Fibroblast of lung (primary cell): ENCODE data around the gene TMEM52. TPM values are rescaled to one million over a fixed set of nuclear protein-coding genes. Genes with fewer than 3 reads are reported as not detected.

ENCODE experiments used
- DNase-seq, 2 donors: peaks; one replicate each; pipeline versions ENCODE4 v3.0.0 to v3.0.0-alpha.2; 2010; ENCODE audit warnings: low read depth in 2 of 2
- H2AFZ ChIP-seq: 2 replicates; pipeline ENCODE4 v1.5.1; 2012; ENCODE audit warnings: low read length, control low read depth, inconsistent platforms
- H3K27ac ChIP-seq: 2 replicates; pipeline ENCODE4 v1.5.1; 2011; ENCODE audit warnings: low read length, control low read depth; ENCODE audit not compliant: insufficient read depth
- H3K27me3 ChIP-seq: 2 replicates; pipeline ENCODE4 v1.5.1; 2011; ENCODE audit warnings: mild to moderate bottlenecking, low read length; ENCODE audit not compliant: control insufficient read depth, insufficient read depth
- H3K36me3 ChIP-seq: 2 replicates; pipeline ENCODE4 v1.5.1; 2011; ENCODE audit warnings: low read length; ENCODE audit not compliant: control insufficient read depth, insufficient read depth
- H3K4me1 ChIP-seq: 2 replicates; pipeline ENCODE4 v1.5.1; 2011; ENCODE audit warnings: low read length; ENCODE audit not compliant: control insufficient read depth, insufficient read depth; ENCODE audit errors: extremely low read depth
- H3K4me2 ChIP-seq: 2 replicates; pipeline ENCODE4 v1.5.1; 2011; ENCODE audit warnings: low read length, control low read depth; ENCODE audit not compliant: insufficient read depth; ENCODE audit errors: extremely low read depth
- H3K4me3 ChIP-seq, 4 experiments: fragments of 200-600 bp in 1 of 4; sonication (generic) in 1 of 4; replicated peaks in 1 of 4; 2 replicates each; pipeline ENCODE4 v1.5.1; 2011 to 2016; ENCODE audit warnings: low read length in 4 of 4, low read depth in 3 of 4, mild to moderate bottlenecking in 3 of 4, control low read depth in 2 of 4, inconsistent platforms in 1 of 4, mixed read lengths in 1 of 4; ENCODE audit not compliant: insufficient read depth in 1 of 4; ENCODE audit errors: control extremely low read depth in 1 of 4
- H3K79me2 ChIP-seq: 2 replicates; pipeline ENCODE4 v1.5.1; 2012; ENCODE audit warnings: mild to moderate bottlenecking, low read length, inconsistent platforms; ENCODE audit not compliant: control insufficient read depth, insufficient read depth
- H3K9ac ChIP-seq: 2 replicates; pipeline ENCODE4 v1.5.1; 2011; ENCODE audit warnings: mild to moderate bottlenecking, low read length, control low read depth; ENCODE audit not compliant: insufficient read depth
- H3K9me3 ChIP-seq: 2 replicates; pipeline ENCODE4 v1.5.1; 2012; ENCODE audit warnings: low read depth, low read length; ENCODE audit not compliant: control insufficient read depth, insufficient read depth
- H4K20me1 ChIP-seq: 2 replicates; pipeline ENCODE4 v1.5.1; 2011; ENCODE audit warnings: low read length; ENCODE audit not compliant: control insufficient read depth, insufficient read depth; ENCODE audit errors: extremely low read depth
- EZH2 ChIP-seq: IDR thresholded peaks from 2 replicates; pipeline ENCODE4 v1.5.1; 2012; ENCODE audit warnings: low read length, control low read depth, mild to moderate bottlenecking; ENCODE audit errors: missing control alignments
- polyA plus RNA-seq, 2 donors: library from polyadenylated mRNA; depleted of rRNA in 1 of 2; stranded (reverse) in 1 of 2; unstranded in 1 of 2; fragments of >200 nt; gene quantifications; 2 replicates each; pipeline ENCODE4 v1.2.1, GENCODE V29; 2011 to 2012; ENCODE audit warnings: missing spikeins in 1 of 2
- total RNA-seq: library from RNA; depleted of rRNA; stranded (reverse); fragments of >200 nt; gene quantifications from 2 replicates; pipeline ENCODE4 v1.2.1, GENCODE V29; 2014
- TF ChIP-seq, protein P1 (sequence below), 2 donors: IDR thresholded peaks in 1 of 2; conservative IDR thresholded peaks in 1 of 2; 1 replicate in 1 of 2; 2 replicates in 1 of 2; pipeline ENCODE4 v1.5.1; 2011 to 2012; ENCODE audit warnings: low read length in 2 of 2, control low read depth in 1 of 2, inconsistent platforms in 1 of 2, low read depth in 1 of 2, mild to moderate bottlenecking in 1 of 2

Gene TMEM52
- total and polyA plus RNA-seq, 2 donors (not counting 1 experiment from before 2014, with no cell fraction given): 0.17 to 0.42 TPM

- Histone ChIP-seq H3K4me1 (no peaks in the 10 kb centered on the region), H2AFZ (no peak overlapping the region), H3K27ac (no peak overlapping the region), H4K20me1 (no peaks in the 10 kb centered on the region), H3K79me2 (no peaks in the 10 kb centered on the region), H3K4me2 (no peak overlapping the region), H3K27me3 (peaks cover 6% of the 10 kb centered on the region), H3K36me3 (no peaks in the 10 kb centered on the region), H3K9me3 (no peaks in the 10 kb centered on the region), H3K9ac (no peak overlapping the region), H3K4me3 (no peak overlapping the region)
- DNase-seq: no peak
- no peak for TF ChIP-seq EZH2
- TF ChIP-seq, protein P1, sequence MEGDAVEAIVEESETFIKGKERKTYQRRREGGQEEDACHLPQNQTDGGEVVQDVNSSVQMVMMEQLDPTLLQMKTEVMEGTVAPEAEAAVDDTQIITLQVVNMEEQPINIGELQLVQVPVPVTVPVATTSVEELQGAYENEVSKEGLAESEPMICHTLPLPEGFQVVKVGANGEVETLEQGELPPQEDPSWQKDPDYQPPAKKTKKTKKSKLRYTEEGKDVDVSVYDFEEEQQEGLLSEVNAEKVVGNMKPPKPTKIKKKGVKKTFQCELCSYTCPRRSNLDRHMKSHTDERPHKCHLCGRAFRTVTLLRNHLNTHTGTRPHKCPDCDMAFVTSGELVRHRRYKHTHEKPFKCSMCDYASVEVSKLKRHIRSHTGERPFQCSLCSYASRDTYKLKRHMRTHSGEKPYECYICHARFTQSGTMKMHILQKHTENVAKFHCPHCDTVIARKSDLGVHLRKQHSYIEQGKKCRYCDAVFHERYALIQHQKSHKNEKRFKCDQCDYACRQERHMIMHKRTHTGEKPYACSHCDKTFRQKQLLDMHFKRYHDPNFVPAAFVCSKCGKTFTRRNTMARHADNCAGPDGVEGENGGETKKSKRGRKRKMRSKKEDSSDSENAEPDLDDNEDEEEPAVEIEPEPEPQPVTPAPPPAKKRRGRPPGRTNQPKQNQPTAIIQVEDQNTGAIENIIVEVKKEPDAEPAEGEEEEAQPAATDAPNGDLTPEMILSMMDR (conservative IDR thresholded peaks at IDR 0.05 in 1 of 2, IDR thresholded peaks at IDR 0.05 in 1 of 2; ENCODE audit: low read depth in 1 of 2, low read length in 2 of 2): no peak
These were observed 44.5 kb upstream of the TMEM52 start for GRCh38 chr1:1963570-1963969.

DNA sequence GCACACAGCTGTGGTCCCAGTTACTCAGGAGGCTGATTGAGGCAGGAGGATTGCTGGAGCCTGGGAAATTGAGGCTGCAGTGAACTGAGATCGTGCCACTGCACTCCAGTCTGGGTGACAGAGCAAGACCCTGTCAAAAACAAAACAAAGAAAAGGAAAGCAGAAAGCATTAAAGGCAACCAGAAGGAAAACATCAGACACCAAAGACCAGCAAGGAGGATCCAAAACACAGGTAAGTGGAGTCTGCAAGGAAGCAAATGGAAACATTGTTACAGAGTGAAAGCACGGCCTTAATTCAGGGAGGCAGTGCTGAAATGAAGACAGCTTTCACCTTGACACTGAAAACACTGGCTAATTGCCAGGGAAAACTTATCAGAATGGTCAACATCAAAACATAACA is 43.7 kb upstream of the TMEM52 start:
- no peak overlapping the region for H3K4me2 ChIP-seq
- no peak overlapping the region for H3K9ac ChIP-seq
- no peak overlapping the region for H3K4me3 ChIP-seq
- H2AFZ ChIP-seq: no peak overlapping the region
- H3K9me3 ChIP-seq: no peaks in the 10 kb centered on the region
- peaks cover 6% of the 10 kb centered on the region for H3K27me3 ChIP-seq
- no peaks in the 10 kb centered on the region for H3K36me3 ChIP-seq
- DNase-seq: no peak
- no peaks in the 10 kb centered on the region for H3K79me2 ChIP-seq
- H4K20me1 ChIP-seq: no peaks in the 10 kb centered on the region
- no peaks in the 10 kb centered on the region for H3K4me1 ChIP-seq
- no peak overlapping the region for H3K27ac ChIP-seq
- TF ChIP-seq EZH2: no peak
- TF ChIP-seq, protein P1 (conservative IDR thresholded peaks at IDR 0.05 in 1 of 2, IDR thresholded peaks at IDR 0.05 in 1 of 2; ENCODE audit: low read depth in 1 of 2, low read length in 2 of 2): no peak

DNA sequence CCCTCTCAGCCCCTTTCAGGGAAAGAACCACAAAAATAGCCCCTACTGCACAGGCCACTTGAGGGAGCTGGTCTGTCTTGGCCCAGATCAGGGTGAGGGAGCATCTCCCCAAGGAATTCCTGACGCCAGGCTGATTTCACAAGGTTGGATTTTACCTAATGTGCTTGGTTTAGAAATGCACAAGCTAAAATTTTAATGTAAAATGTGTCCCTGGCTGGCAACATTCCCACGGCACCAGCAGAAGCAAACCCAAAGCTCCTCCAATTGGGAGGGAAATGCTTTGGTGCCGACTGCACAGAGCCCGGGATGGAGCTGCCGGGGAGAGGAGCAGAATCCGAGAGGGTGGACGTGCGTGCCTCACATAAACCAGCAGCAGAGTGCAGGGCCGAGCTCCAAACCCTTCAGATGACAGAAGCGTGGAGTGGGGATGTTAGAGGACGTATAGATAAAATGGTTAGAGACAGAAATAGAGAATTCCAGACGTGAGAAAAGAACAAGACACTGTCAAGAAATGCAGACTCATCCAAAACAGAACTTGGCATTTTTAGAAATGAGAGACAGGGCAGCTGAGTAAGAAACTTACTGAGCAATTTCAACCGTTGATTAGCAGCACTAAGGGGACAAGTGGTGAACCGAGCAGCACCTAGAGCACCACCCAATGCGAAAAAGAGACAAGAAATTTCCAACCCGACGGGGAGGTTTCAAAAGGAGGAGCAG is 41.6 kb upstream of the TMEM52 start:
- Histone ChIP-seq H3K36me3 (no peaks in the 10 kb centered on the region), H3K4me2 (no peak overlapping the region), H3K4me1 (no peaks in the 10 kb centered on the region), H3K9me3 (no peaks in the 10 kb centered on the region), H2AFZ (no peak overlapping the region), H3K79me2 (no peaks in the 10 kb centered on the region), H3K9ac (no peak overlapping the region), H3K4me3 (no peak overlapping the region), H4K20me1 (no peaks in the 10 kb centered on the region), H3K27ac (no peak overlapping the region), H3K27me3 (peaks cover 6% of the 10 kb centered on the region)
- TF ChIP-seq EZH2: no peak
- TF ChIP-seq, protein P1 (conservative IDR thresholded peaks at IDR 0.05 in 1 of 2, IDR thresholded peaks at IDR 0.05 in 1 of 2; ENCODE audit: low read depth in 1 of 2, low read length in 2 of 2): no peak
- no peak for DNase-seq
